ENCODE data around the gene GNG12. TPM values are rescaled to one million over a fixed set of nuclear protein-coding genes. Genes with fewer than 3 reads are reported as not detected.

Gene GNG12
- total RNA-seq, 1 donor from 2014 or later = 40.5 TPM

GRCh38 chr1:67695963-67696362, 137.3 kb downstream of the GNG12 start:
- DNase-seq (ENCODE audit: low spot score in 2 of 2, unreplicated experiment in 2 of 2) = no peak
- no peak overlapping the region for H3K4me3 Mint-ChIP-seq
- no peaks in the 10 kb centered on the region for H3K9me3 Mint-ChIP-seq
- no peak for TF ChIP-seq CTCF (IDR thresholded peaks at IDR 0.05; ENCODE audit: unreplicated experiment)
- H3K36me3 Mint-ChIP-seq = no peaks in the 10 kb centered on the region
- H3K4me1 Mint-ChIP-seq = peaks cover 15% of the 10 kb centered on the region
- H3K27me3 Mint-ChIP-seq (ENCODE audit: low read depth) = no peaks in the 10 kb centered on the region
- H3K27ac Mint-ChIP-seq = no peak overlapping the region

GRCh38 chr1:67691712-67692111, 141.6 kb downstream of the GNG12 start:
- Mint-ChIP-seq H3K9me3 (no peaks in the 10 kb centered on the region), H3K36me3 (peaks cover 16% of the 10 kb centered on the region), H3K4me3 (no peak overlapping the region), H3K27ac (no peak overlapping the region), H3K27me3 (ENCODE audit: low read depth) (no peaks in the 10 kb centered on the region), H3K4me1 (peaks cover 24% of the 10 kb centered on the region)
- DNase-seq (ENCODE audit: low spot score in 2 of 2, unreplicated experiment in 2 of 2) = no peak
- TF ChIP-seq CTCF (IDR thresholded peaks at IDR 0.05; ENCODE audit: unreplicated experiment) = no peak

GRCh38 chr1:67690411-67690810, 142.9 kb downstream of the GNG12 start:
- Mint-ChIP-seq H3K4me3 (no peak overlapping the region), H3K27ac (no peak overlapping the region), H3K27me3 (ENCODE audit: low read depth) (no peaks in the 10 kb centered on the region), H3K4me1 (peaks cover 25% of the 10 kb centered on the region), H3K36me3 (peaks cover 16% of the 10 kb centered on the region), H3K9me3 (no peaks in the 10 kb centered on the region)
- no peak for DNase-seq (ENCODE audit: low spot score in 2 of 2, unreplicated experiment in 2 of 2)
- TF ChIP-seq CTCF (IDR thresholded peaks at IDR 0.05; ENCODE audit: unreplicated experiment) = no peak

GRCh38 chr1:67690018-67690363, 143.3 kb downstream of the GNG12 start:
- Mint-ChIP-seq H3K27me3 (ENCODE audit: low read depth) (no peaks in the 10 kb centered on the region), H3K4me3 (no peak overlapping the region), H3K27ac (no peak overlapping the region), H3K9me3 (no peaks in the 10 kb centered on the region), H3K4me1 (peaks cover 25% of the 10 kb centered on the region), H3K36me3 (peaks cover 16% of the 10 kb centered on the region)
- DNase-seq (ENCODE audit: low spot score in 2 of 2, unreplicated experiment in 2 of 2) = no peak
- TF ChIP-seq CTCF (IDR thresholded peaks at IDR 0.05; ENCODE audit: unreplicated experiment) = no peak

GRCh38 chr1:67689267-67690017, 143.8 kb downstream of the GNG12 start:
- Mint-ChIP-seq H3K36me3 (peaks cover 16% of the 10 kb centered on the region), H3K4me1 (peaks cover 31% of the 10 kb centered on the region), H3K9me3 (no peaks in the 10 kb centered on the region), H3K27me3 (ENCODE audit: low read depth) (no peaks in the 10 kb centered on the region), H3K4me3 (no peak overlapping the region), H3K27ac (peak overlapping the region; percentile 78)
- DNase-seq (ENCODE audit: low spot score in 2 of 2, unreplicated experiment in 2 of 2) = no peak
- no peak for TF ChIP-seq CTCF (IDR thresholded peaks at IDR 0.05; ENCODE audit: unreplicated experiment)
